ENCODE results near the gene ZNF425. TPM values are rescaled to one million over a fixed set of nuclear protein-coding genes. Genes with fewer than 3 reads are reported as not detected.

The ZNF425 gene
- total and polyA plus RNA-seq, 2 experiments from 2014 or later, result 4.3 to 5.0 TPM

- H3K9me2 ChIP-seq (ENCODE audit: insufficient read depth), result no peaks in the 10 kb centered on the region; the same call in 1 of the 2 replicates
- ATAC-seq (no peak), DNase-seq (ENCODE audit: low spot score) (no peak)
- no peaks in the 10 kb centered on the region; the same call in none of the 2 replicates for H3K36me3 ChIP-seq (ENCODE audit: insufficient read depth)
- peaks cover 32% of the 10 kb centered on the region for H3K9me3 Mint-ChIP-seq
- H3K27ac ChIP-seq (ENCODE audit: low read depth), result no peak overlapping the region
- peaks cover 68% of the 10 kb centered on the region for H3K36me3 Mint-ChIP-seq (ENCODE audit: low read depth)
- H3K4me1 ChIP-seq (ENCODE audit: insufficient read depth), result peaks cover 11% of the 10 kb centered on the region
- H3F3A ChIP-seq (replicated peaks; ENCODE audit: low read depth), result peaks cover 14% of the 10 kb centered on the region; the same call in 1 of the 2 replicates
- no peak overlapping the region for H3K27ac Mint-ChIP-seq
- H2AFZ ChIP-seq, result no peak overlapping the region
- H4K20me1 ChIP-seq (replicated peaks; ENCODE audit: insufficient read depth), result no peaks in the 10 kb centered on the region; the same call in none of the 2 replicates
- no peak for TF ChIP-seq NANOG (IDR thresholded peaks at IDR 0.05; ENCODE audit: borderline replicate concordance)
- TF ChIP-seq POLR2AphosphoS5 (IDR thresholded peaks at IDR 0.05; ENCODE audit: low read depth), result no peak
- TF ChIP-seq ZNF462 (CRISPR knock-in tag; IDR thresholded peaks at IDR 0.05), result no peak
- no peak for TF ChIP-seq JUNB (IDR thresholded peaks at IDR 0.05; ENCODE audit: unreplicated experiment)
- TF ChIP-seq REST (IDR thresholded peaks at IDR 0.05; ENCODE audit: unreplicated experiment), result no peak
- no peak for TF ChIP-seq ZNF331 (CRISPR knock-in tag; IDR thresholded peaks at IDR 0.05; ENCODE audit: low read depth)
- no peak for TF ChIP-seq ZNF114 (CRISPR knock-in tag; IDR thresholded peaks at IDR 0.05)
- no peak for TF ChIP-seq EZH2phosphoT487 (IDR thresholded peaks at IDR 0.05; ENCODE audit: unreplicated experiment)
- TF ChIP-seq CREB1 (CRISPR knock-in tag; IDR thresholded peaks at IDR 0.05; ENCODE audit: low read depth), result no peak
- no peak for TF ChIP-seq ETS1 (IDR thresholded peaks at IDR 0.05)
- no peak for TF ChIP-seq EZH2 (IDR thresholded peaks at IDR 0.05; ENCODE audit: low read depth, unreplicated experiment)
- TF ChIP-seq STAT1 (IDR thresholded peaks at IDR 0.05; ENCODE audit: unreplicated experiment), result no peak
- TF ChIP-seq CTCF (conservative IDR thresholded peaks at IDR 0.05; ENCODE audit: low read depth in 2 of 2), result no peak
- no peak overlapping the region for H3K4me3 Mint-ChIP-seq
- no peak overlapping the region for H3K4me3 ChIP-seq
- H3K27me3 ChIP-seq (ENCODE audit: insufficient read depth), result no peaks in the 10 kb centered on the region
- peaks cover 8% of the 10 kb centered on the region for H3K4me1 Mint-ChIP-seq
- H3K4me2 ChIP-seq, result no peak overlapping the region
- peaks cover 80% of the 10 kb centered on the region for H3K79me2 ChIP-seq (replicated peaks; ENCODE audit: insufficient read depth)
- H3K27me3 Mint-ChIP-seq (ENCODE audit: insufficient read depth, low read depth, poor library complexity), result peaks cover 16% of the 10 kb centered on the region
Observed at GRCh38 chr7:149085866-149086265, 40.3 kb downstream of the ZNF425 start.

All from GM23338 (cell line).